ENCODE measurements around the gene OXCT1.

GRCh38 chr5:41721516-41721915 lies 148.7 kb downstream of the OXCT1 start:
- TF ChIP-seq, protein P1, sequence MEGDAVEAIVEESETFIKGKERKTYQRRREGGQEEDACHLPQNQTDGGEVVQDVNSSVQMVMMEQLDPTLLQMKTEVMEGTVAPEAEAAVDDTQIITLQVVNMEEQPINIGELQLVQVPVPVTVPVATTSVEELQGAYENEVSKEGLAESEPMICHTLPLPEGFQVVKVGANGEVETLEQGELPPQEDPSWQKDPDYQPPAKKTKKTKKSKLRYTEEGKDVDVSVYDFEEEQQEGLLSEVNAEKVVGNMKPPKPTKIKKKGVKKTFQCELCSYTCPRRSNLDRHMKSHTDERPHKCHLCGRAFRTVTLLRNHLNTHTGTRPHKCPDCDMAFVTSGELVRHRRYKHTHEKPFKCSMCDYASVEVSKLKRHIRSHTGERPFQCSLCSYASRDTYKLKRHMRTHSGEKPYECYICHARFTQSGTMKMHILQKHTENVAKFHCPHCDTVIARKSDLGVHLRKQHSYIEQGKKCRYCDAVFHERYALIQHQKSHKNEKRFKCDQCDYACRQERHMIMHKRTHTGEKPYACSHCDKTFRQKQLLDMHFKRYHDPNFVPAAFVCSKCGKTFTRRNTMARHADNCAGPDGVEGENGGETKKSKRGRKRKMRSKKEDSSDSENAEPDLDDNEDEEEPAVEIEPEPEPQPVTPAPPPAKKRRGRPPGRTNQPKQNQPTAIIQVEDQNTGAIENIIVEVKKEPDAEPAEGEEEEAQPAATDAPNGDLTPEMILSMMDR (IDR thresholded peaks at IDR 0.05), result no peak
- TF ChIP-seq EZH2 (IDR thresholded peaks at IDR 0.05), result no peak
